ENCODE data around the gene DCC. TPM values are rescaled to one million over a fixed set of nuclear protein-coding genes. Genes with fewer than 3 reads are reported as not detected.

The DCC gene
- total and polyA plus RNA-seq, 2 of the 8 experiments (the other 6 are each of a cell fraction or from before 2014, with no cell fraction given): 0.14 to 1.4 TPM

- Histone ChIP-seq H2BK120ac (replicated peaks; ENCODE audit: low read depth, low read length) (no peak overlapping the region), H3K27ac (ENCODE audit: low read depth, low read length) (no peak overlapping the region), H3K4me1 (replicated peaks in 1 of 4; ENCODE audit: control insufficient read depth in 3 of 4, insufficient read depth in 4 of 4, low read length in 3 of 4) (peaks cover 0 to 4% (median 2%) of the 10 kb centered on the region in 4 experiments; a peak in 2 of 7 replicates), H3K23ac (ENCODE audit: insufficient read length) (no peak overlapping the region), H3K23me2 (ENCODE audit: low read depth, low read length) (no peaks in the 10 kb centered on the region), H3K4ac (replicated peaks; ENCODE audit: insufficient read length, low read depth, low read length) (no peak overlapping the region), H4K91ac (replicated peaks; ENCODE audit: insufficient read length, low read length) (no peak overlapping the region), H3K4me3 (ENCODE audit: extremely low read depth in 1 of 4, insufficient read depth in 2 of 4, low read depth in 3 of 4, low read length in 4 of 4) (no peak overlapping the region), H2BK5ac (ENCODE audit: low read depth, low read length) (peak overlapping the region; percentile 88; the same call in 1 of the 2 replicates), H3K18ac (ENCODE audit: extremely low read depth, low read length) (no peak overlapping the region), H3K79me1 (ENCODE audit: low read depth, low read length) (no peaks in the 10 kb centered on the region), H2BK15ac (ENCODE audit: low read length) (no peak overlapping the region), H3K36me3 (ENCODE audit: control insufficient read depth in 2 of 4, insufficient read depth in 4 of 4, low read length in 3 of 4) (no peaks in the 10 kb centered on the region), H3K27me3 (replicated peaks in 1 of 4; ENCODE audit: control insufficient read depth in 3 of 4, extremely low read depth in 1 of 4, insufficient read depth in 3 of 4, low read length in 3 of 4) (no peaks in the 10 kb centered on the region), H3K9ac (replicated peaks in 1 of 4; ENCODE audit: extremely low read depth in 1 of 4, low read depth in 3 of 4, low read length in 3 of 4) (no peak overlapping the region), H3K79me2 (ENCODE audit: control insufficient read depth in 1 of 2, insufficient read depth in 2 of 2, low read length in 2 of 2) (no peaks in the 10 kb centered on the region), H3K14ac (ENCODE audit: insufficient read length) (no peak overlapping the region), H3K9me3 (ENCODE audit: insufficient read depth in 2 of 2, low read depth in 1 of 2, low read length in 1 of 2) (no peaks in the 10 kb centered on the region), H2BK20ac (ENCODE audit: low read length) (no peak overlapping the region), H4K20me1 (replicated peaks in 1 of 2; ENCODE audit: control insufficient read depth in 1 of 2, insufficient read depth in 2 of 2, low read length in 2 of 2) (no peaks in the 10 kb centered on the region), H4K5ac (ENCODE audit: insufficient read length, low read depth, low read length) (no peak overlapping the region), H2BK12ac (ENCODE audit: low read depth, low read length) (no peak overlapping the region), H2AFZ (ENCODE audit: low read length) (no peak overlapping the region), H4K8ac (ENCODE audit: extremely low read depth, insufficient read depth, low read length) (no peak overlapping the region), H3K4me2 (ENCODE audit: insufficient read depth in 1 of 2, low read depth in 2 of 2, low read length in 2 of 2) (no peak overlapping the region), H2AK5ac (ENCODE audit: low read depth, low read length) (no peak overlapping the region), H3K56ac (replicated peaks; ENCODE audit: insufficient read length, low read depth, low read length) (no peak overlapping the region)
- ChIA-PET CTCF (ENCODE audit: partially characterized antibody) (no interaction called here), POLR2A (ENCODE audit: partially characterized antibody) (no interaction called here)
- FAIRE-seq (no peak), DNase-seq (ENCODE audit: low read depth in 1 of 2, low spot score in 2 of 2) (no peak)
- TF ChIP-seq, protein P1, sequence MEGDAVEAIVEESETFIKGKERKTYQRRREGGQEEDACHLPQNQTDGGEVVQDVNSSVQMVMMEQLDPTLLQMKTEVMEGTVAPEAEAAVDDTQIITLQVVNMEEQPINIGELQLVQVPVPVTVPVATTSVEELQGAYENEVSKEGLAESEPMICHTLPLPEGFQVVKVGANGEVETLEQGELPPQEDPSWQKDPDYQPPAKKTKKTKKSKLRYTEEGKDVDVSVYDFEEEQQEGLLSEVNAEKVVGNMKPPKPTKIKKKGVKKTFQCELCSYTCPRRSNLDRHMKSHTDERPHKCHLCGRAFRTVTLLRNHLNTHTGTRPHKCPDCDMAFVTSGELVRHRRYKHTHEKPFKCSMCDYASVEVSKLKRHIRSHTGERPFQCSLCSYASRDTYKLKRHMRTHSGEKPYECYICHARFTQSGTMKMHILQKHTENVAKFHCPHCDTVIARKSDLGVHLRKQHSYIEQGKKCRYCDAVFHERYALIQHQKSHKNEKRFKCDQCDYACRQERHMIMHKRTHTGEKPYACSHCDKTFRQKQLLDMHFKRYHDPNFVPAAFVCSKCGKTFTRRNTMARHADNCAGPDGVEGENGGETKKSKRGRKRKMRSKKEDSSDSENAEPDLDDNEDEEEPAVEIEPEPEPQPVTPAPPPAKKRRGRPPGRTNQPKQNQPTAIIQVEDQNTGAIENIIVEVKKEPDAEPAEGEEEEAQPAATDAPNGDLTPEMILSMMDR (IDR thresholded peaks at IDR 0.05; ENCODE audit: control extremely low read depth in 1 of 3, insufficient read depth in 1 of 3, low read depth in 1 of 3, low read length in 3 of 3): no peak
- TF ChIP-seq KDM5A (IDR thresholded peaks at IDR 0.05; ENCODE audit: low read length) (no peak), JUN (IDR thresholded peaks at IDR 0.05; ENCODE audit: low read depth, low read length) (no peak), TCF12 (IDR thresholded peaks at IDR 0.05; ENCODE audit: low read depth, low read length) (no peak)
- TF ChIP-seq, protein P2, sequence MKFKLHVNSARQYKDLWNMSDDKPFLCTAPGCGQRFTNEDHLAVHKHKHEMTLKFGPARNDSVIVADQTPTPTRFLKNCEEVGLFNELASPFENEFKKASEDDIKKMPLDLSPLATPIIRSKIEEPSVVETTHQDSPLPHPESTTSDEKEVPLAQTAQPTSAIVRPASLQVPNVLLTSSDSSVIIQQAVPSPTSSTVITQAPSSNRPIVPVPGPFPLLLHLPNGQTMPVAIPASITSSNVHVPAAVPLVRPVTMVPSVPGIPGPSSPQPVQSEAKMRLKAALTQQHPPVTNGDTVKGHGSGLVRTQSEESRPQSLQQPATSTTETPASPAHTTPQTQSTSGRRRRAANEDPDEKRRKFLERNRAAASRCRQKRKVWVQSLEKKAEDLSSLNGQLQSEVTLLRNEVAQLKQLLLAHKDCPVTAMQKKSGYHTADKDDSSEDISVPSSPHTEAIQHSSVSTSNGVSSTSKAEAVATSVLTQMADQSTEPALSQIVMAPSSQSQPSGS (IDR thresholded peaks at IDR 0.05; ENCODE audit: low read length): no peak
Measured at GRCh38 chr18:53458268-53458667, 1118.3 kb downstream of the DCC start.

Data from H1 (cell line).